ENCODE results near the gene SUV39H2.
"Not testable (repeated sequence)": the region's sequence is repeated elsewhere in the genome, so short reads cannot be mapped to it uniquely, and the experiment has no call there.

Gene SUV39H2

GRCh38 chr10:14878266-14879123 lies at the start of gene SUV39H2:
Gene SUV39H2, plus strand, starts transcription at chr10:14878866. Its CDS starts 23 bp downstream, at chr10:14878889.
- DNase-seq = peak; percentile 92
- in situ Hi-C loops (cut with HindIII; ENCODE audit: low pct_ligation_motif_present, low pct_unique_long_range_greater_than_20kb, low sequenced_read_pairs) = no loop called here

GRCh38 chr10:14833106-14833505 lies 45.6 kb upstream of the SUV39H2 start:
- no peak for DNase-seq

GRCh38 chr10:14836208-14836607 lies 42.5 kb upstream of the SUV39H2 start:
- DNase-seq = no peak
- in situ Hi-C loops (cut with HindIII; ENCODE audit: low pct_ligation_motif_present, low pct_unique_long_range_greater_than_20kb, low sequenced_read_pairs) = no loop called here

More at GRCh38 chr10:14833106-14833505, 45.6 kb upstream of the SUV39H2 start:
- in situ Hi-C loops (cut with HindIII; ENCODE audit: low pct_ligation_motif_present, low pct_unique_long_range_greater_than_20kb, low sequenced_read_pairs) = no loop called here

- no peak for DNase-seq
- in situ Hi-C loops (cut with HindIII; ENCODE audit: low pct_ligation_motif_present, low pct_unique_long_range_greater_than_20kb, low sequenced_read_pairs) = no loop called here
Observed at GRCh38 chr10:14837003-14837756, 41.5 kb upstream of the SUV39H2 start.

GRCh38 chr10:14837757-14838581 lies 40.7 kb upstream of the SUV39H2 start, which contains the start of the genes CDNF, HSPA14 and MSANTD7:
Gene CDNF, minus strand, starts transcription at chr10:14838037. Its CDS starts 91 bp downstream, at chr10:14837946.
Gene HSPA14, plus strand, starts transcription at chr10:14838306. Its CDS starts 97 bp downstream, at chr10:14838403.
Gene MSANTD7, plus strand, starts transcription at chr10:14838306. Its CDS starts 3,979 bp downstream, at chr10:14842285.
- peak; percentile 99 for DNase-seq
- in situ Hi-C loops (cut with HindIII; ENCODE audit: low pct_ligation_motif_present, low pct_unique_long_range_greater_than_20kb, low sequenced_read_pairs) = no loop called here

GRCh38 chr10:14838582-14839304 lies 39.9 kb upstream of the SUV39H2 start:
- in situ Hi-C loops (cut with HindIII; ENCODE audit: low pct_ligation_motif_present, low pct_unique_long_range_greater_than_20kb, low sequenced_read_pairs) = no loop called here
- DNase-seq = peak; percentile 19

- in situ Hi-C loops (cut with HindIII; ENCODE audit: low pct_ligation_motif_present, low pct_unique_long_range_greater_than_20kb, low sequenced_read_pairs) = no loop called here
- DNase-seq = peak; percentile 12
Observed at GRCh38 chr10:14839305-14839695, 39.4 kb upstream of the SUV39H2 start.

GRCh38 chr10:14840178-14840577 lies 38.5 kb upstream of the SUV39H2 start:
- in situ Hi-C loops (cut with HindIII; ENCODE audit: low pct_ligation_motif_present, low pct_unique_long_range_greater_than_20kb, low sequenced_read_pairs) = no loop called here
- no peak for DNase-seq

- no peak for DNase-seq
- in situ Hi-C loops (cut with HindIII; ENCODE audit: low pct_ligation_motif_present, low pct_unique_long_range_greater_than_20kb, low sequenced_read_pairs) = no loop called here
Observed at GRCh38 chr10:14843327-14843988, 35.2 kb upstream of the SUV39H2 start.

- in situ Hi-C loops (cut with HindIII; ENCODE audit: low pct_ligation_motif_present, low pct_unique_long_range_greater_than_20kb, low sequenced_read_pairs) = no loop called here
Observed at GRCh38 chr10:14844948-14845347, 33.7 kb upstream of the SUV39H2 start.

GRCh38 chr10:14852236-14852635 lies 26.4 kb upstream of the SUV39H2 start:
- in situ Hi-C loops (cut with HindIII; ENCODE audit: low pct_ligation_motif_present, low pct_unique_long_range_greater_than_20kb, low sequenced_read_pairs) = no loop called here
- no peak for DNase-seq

More at GRCh38 chr10:14844948-14845347, 33.7 kb upstream of the SUV39H2 start:
- no peak for DNase-seq

- in situ Hi-C loops (cut with HindIII; ENCODE audit: low pct_ligation_motif_present, low pct_unique_long_range_greater_than_20kb, low sequenced_read_pairs) = no loop called here
- DNase-seq = no peak
Observed at GRCh38 chr10:14855453-14855852, 23.2 kb upstream of the SUV39H2 start.

GRCh38 chr10:14858338-14858960 lies 20.2 kb upstream of the SUV39H2 start:
- in situ Hi-C loops (cut with HindIII; ENCODE audit: low pct_ligation_motif_present, low pct_unique_long_range_greater_than_20kb, low sequenced_read_pairs) = no loop called here
- DNase-seq = no peak

- DNase-seq = no peak
- in situ Hi-C loops (cut with HindIII; ENCODE audit: low pct_ligation_motif_present, low pct_unique_long_range_greater_than_20kb, low sequenced_read_pairs) = no loop called here
Observed at GRCh38 chr10:14859043-14859442, 19.6 kb upstream of the SUV39H2 start.

- DNase-seq = no peak
- in situ Hi-C loops (cut with HindIII; ENCODE audit: low pct_ligation_motif_present, low pct_unique_long_range_greater_than_20kb, low sequenced_read_pairs) = no loop called here
Observed at GRCh38 chr10:14859775-14860174, 18.9 kb upstream of the SUV39H2 start.

- in situ Hi-C loops (cut with HindIII; ENCODE audit: low pct_ligation_motif_present, low pct_unique_long_range_greater_than_20kb, low sequenced_read_pairs) = no loop called here
- DNase-seq = no peak
Observed at GRCh38 chr10:14860791-14861190, 17.9 kb upstream of the SUV39H2 start.

GRCh38 chr10:14864466-14864865 lies 14.2 kb upstream of the SUV39H2 start:
- not testable (repeated sequence) for DNase-seq

More at GRCh38 chr10:14864466-14864865, 14.2 kb upstream of the SUV39H2 start:
- in situ Hi-C loops (cut with HindIII; ENCODE audit: low pct_ligation_motif_present, low pct_unique_long_range_greater_than_20kb, low sequenced_read_pairs) = not testable (repeated sequence)

Measured in ACHN (cell line).